ENCODE data around the gene NEFH.
A peak's percentile ranks its signal among the peaks of the same experiment; 100 is the strongest.

NEFH gene

GRCh38 chr22:29464581-29464980, 15.4 kb upstream of the NEFH start:
- Histone ChIP-seq H3K27ac (no peak overlapping the region), H3K9me3 (no peaks in the 10 kb centered on the region), H3K4me3 (ENCODE audit: low read depth in 1 of 2, low read length in 1 of 2) (no peak overlapping the region), H3K4me1 (ENCODE audit: control insufficient read depth in 1 of 2, insufficient read depth in 1 of 2, low read depth in 1 of 2, low read length in 1 of 2) (no peaks in the 10 kb centered on the region), H3K27me3 (peaks cover 12% of the 10 kb centered on the region), H3K36me3 (no peaks in the 10 kb centered on the region)
- TF ChIP-seq CTCF (IDR thresholded peaks at IDR 0.05) = no peak

- TF ChIP-seq CTCF (IDR thresholded peaks at IDR 0.05) = no peak
- H3K9me3 ChIP-seq = no peaks in the 10 kb centered on the region
- peaks cover 48% of the 10 kb centered on the region for H3K27me3 ChIP-seq
- H3K4me3 ChIP-seq (ENCODE audit: low read depth in 1 of 2, low read length in 1 of 2) = no peak overlapping the region
- no peaks in the 10 kb centered on the region for H3K36me3 ChIP-seq
- H3K27ac ChIP-seq = no peak overlapping the region
- peaks cover 0 to 5% of the 10 kb centered on the region in 2 experiments for H3K4me1 ChIP-seq (ENCODE audit: control insufficient read depth in 1 of 2, insufficient read depth in 1 of 2, low read depth in 1 of 2, low read length in 1 of 2)
Measured at GRCh38 chr22:29469755-29470154, 10.3 kb upstream of the NEFH start.

- peak; percentile 17 for TF ChIP-seq CTCF (IDR thresholded peaks at IDR 0.05)
- H3K9me3 ChIP-seq = no peaks in the 10 kb centered on the region
- peaks cover 0 to 5% of the 10 kb centered on the region in 2 experiments for H3K4me1 ChIP-seq (ENCODE audit: control insufficient read depth in 1 of 2, insufficient read depth in 1 of 2, low read depth in 1 of 2, low read length in 1 of 2)
- no peak overlapping the region for H3K27ac ChIP-seq
- no peaks in the 10 kb centered on the region for H3K36me3 ChIP-seq
- peaks cover 48% of the 10 kb centered on the region for H3K27me3 ChIP-seq
- H3K4me3 ChIP-seq (ENCODE audit: low read depth in 1 of 2, low read length in 1 of 2) = no peak overlapping the region
Measured at GRCh38 chr22:29470159-29470855, 9.7 kb upstream of the NEFH start.

- peaks cover 69% of the 10 kb centered on the region for H3K27me3 ChIP-seq
- no peaks in the 10 kb centered on the region for H3K36me3 ChIP-seq
- H3K27ac ChIP-seq = no peak overlapping the region
- no peaks in the 10 kb centered on the region for H3K9me3 ChIP-seq
- no peak for TF ChIP-seq CTCF (IDR thresholded peaks at IDR 0.05)
- H3K4me1 ChIP-seq (ENCODE audit: control insufficient read depth in 1 of 2, insufficient read depth in 1 of 2, low read depth in 1 of 2, low read length in 1 of 2) = peaks cover 0 to 5% of the 10 kb centered on the region in 2 experiments
- H3K4me3 ChIP-seq (ENCODE audit: low read depth in 1 of 2, low read length in 1 of 2) = no peak overlapping the region
Measured at GRCh38 chr22:29473001-29473400, 7.0 kb upstream of the NEFH start.

- peaks cover 73% of the 10 kb centered on the region for H3K27me3 ChIP-seq
- TF ChIP-seq CTCF (IDR thresholded peaks at IDR 0.05) = no peak
- H3K27ac ChIP-seq = no peak overlapping the region
- H3K36me3 ChIP-seq = no peaks in the 10 kb centered on the region
- peaks cover under 1 to 6% of the 10 kb centered on the region in 2 experiments for H3K4me1 ChIP-seq (ENCODE audit: control insufficient read depth in 1 of 2, insufficient read depth in 1 of 2, low read depth in 1 of 2, low read length in 1 of 2)
- no peak overlapping the region for H3K4me3 ChIP-seq (ENCODE audit: low read depth in 1 of 2, low read length in 1 of 2)
- H3K9me3 ChIP-seq = no peaks in the 10 kb centered on the region
Measured at GRCh38 chr22:29475550-29475949, 4.5 kb upstream of the NEFH start.

Data from neutrophil (primary cell).